Immature natural killer cell (primary cell): Measurements from ENCODE around the gene OVCH2. TPM values are rescaled to one million over a fixed set of nuclear protein-coding genes. Genes with fewer than 3 reads are reported as not detected.
A peak's percentile ranks its signal among the peaks of the same experiment; 100 is the strongest.

Experiments
- DNase-seq, 3 donors: peaks; one replicate each; pipeline ENCODE4 v3.0.0; 2022; ENCODE audit warnings: mixed read lengths in 1 of 3
- H3K27ac Mint-ChIP-seq, 6 donors: one replicate each; pipeline ENCODE4 v1.8.0; 2020; ENCODE audit warnings: mixed read lengths in 6 of 6, mild to moderate bottlenecking in 5 of 6, inconsistent platforms in 4 of 6, moderate library complexity in 3 of 6
- H3K27me3 Mint-ChIP-seq, 3 donors: one replicate each; pipeline ENCODE4 v1.8.0; 2020 to 2021; ENCODE audit warnings: low read depth in 3 of 3, mild to moderate bottlenecking in 3 of 3, mixed read lengths in 3 of 3, moderate library complexity in 3 of 3, inconsistent platforms in 1 of 3
- H3K36me3 Mint-ChIP-seq, 3 donors: one replicate each; pipeline ENCODE4 v1.8.0; 2020; ENCODE audit warnings: mixed read lengths in 3 of 3, inconsistent platforms in 2 of 3, mild to moderate bottlenecking in 2 of 3
- H3K4me1 Mint-ChIP-seq, 2 donors: one replicate each; pipeline ENCODE4 v1.8.0; 2020; ENCODE audit warnings: inconsistent platforms in 2 of 2, mild to moderate bottlenecking in 2 of 2, mixed read lengths in 2 of 2, moderate library complexity in 1 of 2
- H3K4me3 Mint-ChIP-seq, 5 donors: one replicate each; pipeline ENCODE4 v1.8.0; 2020; ENCODE audit warnings: mild to moderate bottlenecking in 5 of 5, mixed read lengths in 5 of 5, inconsistent platforms in 3 of 5, moderate library complexity in 3 of 5
- H3K9me3 Mint-ChIP-seq, 6 donors: one replicate each; pipeline ENCODE4 v1.8.0; 2020; ENCODE audit warnings: mild to moderate bottlenecking in 6 of 6, mixed read lengths in 6 of 6, inconsistent platforms in 4 of 6, moderate library complexity in 3 of 6
- polyA plus RNA-seq, 3 donors: library from polyadenylated mRNA; unstranded; fragments of 300-500 nt; fragmentation: Illumina TruSeq; gene quantifications; one replicate each; pipeline ENCODE4 v1.2.3, GENCODE V29; 2021

The OVCH2 gene
- polyA plus RNA-seq, 3 donors from 2014 or later, result not detected

DNA sequence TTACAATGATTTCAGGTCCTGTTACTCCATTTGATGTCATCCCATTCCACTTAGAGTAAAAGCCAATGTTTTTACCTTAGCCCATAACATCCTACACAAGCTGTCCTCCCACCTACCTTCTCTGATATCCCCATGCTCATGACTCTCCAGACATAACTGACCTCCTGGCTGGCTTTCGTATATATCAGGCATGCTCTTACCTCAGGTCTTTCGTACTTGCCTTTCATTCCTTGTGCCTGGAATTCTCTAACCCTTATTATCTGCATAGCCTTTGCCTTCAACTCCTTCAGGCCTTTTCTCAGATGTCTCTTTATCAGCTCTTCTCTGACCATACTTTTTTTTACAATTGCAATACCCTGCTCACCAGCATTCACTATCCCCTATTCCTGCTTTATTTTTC lies 22.7 kb downstream of the OVCH2 start:
- Mint-ChIP-seq H3K36me3 (no peaks in the 10 kb centered on the region), H3K27ac (no peak overlapping the region), H3K4me3 (no peak overlapping the region), H3K4me1 (no peaks in the 10 kb centered on the region), H3K27me3 (peaks cover 2 to 16% (median 4%) of the 10 kb centered on the region in 3 donors), H3K9me3 (no peaks in the 10 kb centered on the region)
- DNase-seq, result no peak

DNA sequence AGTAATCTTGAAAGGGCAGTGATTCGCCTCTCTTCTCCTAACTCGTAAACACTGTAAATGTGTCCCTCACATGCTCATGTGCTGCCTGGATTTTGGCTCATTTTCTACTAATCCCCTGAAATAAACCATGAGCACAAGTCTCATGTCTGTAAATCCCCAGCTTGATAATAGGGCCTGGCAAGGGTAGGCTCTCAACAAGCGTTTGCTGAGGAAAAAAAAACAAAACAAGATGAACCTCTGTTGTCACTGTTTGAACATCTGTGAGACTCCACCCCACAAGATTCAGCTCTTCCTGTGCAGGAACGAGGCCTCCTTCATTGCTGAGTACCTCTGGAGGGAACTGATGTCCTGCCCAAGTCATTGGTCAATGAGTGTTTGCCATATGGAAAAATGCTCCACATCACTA lies 28.5 kb downstream of the OVCH2 start:
- no peak overlapping the region for H3K4me3 Mint-ChIP-seq
- no peaks in the 10 kb centered on the region for H3K9me3 Mint-ChIP-seq
- H3K27ac Mint-ChIP-seq, result no peak overlapping the region
- DNase-seq, result no peak
- peaks cover 8% of the 10 kb centered on the region in 2 donors for H3K4me1 Mint-ChIP-seq
- H3K27me3 Mint-ChIP-seq, result peaks cover 9 to 23% (median 12%) of the 10 kb centered on the region in 3 donors
- H3K36me3 Mint-ChIP-seq, result peaks cover 0 to 3% (median 0%) of the 10 kb centered on the region in 3 donors

DNA sequence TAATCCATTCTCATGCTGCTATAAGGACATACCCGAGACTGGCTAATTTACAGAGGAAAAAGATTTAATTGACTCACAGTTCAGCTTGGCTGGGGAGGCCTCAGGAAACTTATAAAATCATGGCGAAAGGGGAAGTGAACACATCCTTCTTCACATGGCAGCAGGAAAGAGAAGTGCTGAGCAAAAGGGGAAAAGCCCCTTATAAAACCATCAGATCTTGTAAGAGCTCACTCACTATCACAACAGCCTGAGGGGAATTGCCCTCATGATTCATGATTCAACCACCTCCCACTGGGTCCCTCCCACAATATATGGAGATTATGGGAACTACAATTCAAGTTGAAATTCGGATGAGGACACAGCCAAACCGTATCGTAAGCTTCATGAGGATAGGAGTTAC lies 29.2 kb downstream of the OVCH2 start:
- Mint-ChIP-seq H3K4me3 (no peak overlapping the region), H3K4me1 (peaks cover 8 to 13% of the 10 kb centered on the region in 2 donors), H3K9me3 (no peaks in the 10 kb centered on the region), H3K27ac (no peak overlapping the region), H3K27me3 (peaks cover 11 to 29% (median 17%) of the 10 kb centered on the region in 3 donors), H3K36me3 (peaks cover 0 to 3% (median 0%) of the 10 kb centered on the region in 3 donors)
- DNase-seq, result no peak

DNA sequence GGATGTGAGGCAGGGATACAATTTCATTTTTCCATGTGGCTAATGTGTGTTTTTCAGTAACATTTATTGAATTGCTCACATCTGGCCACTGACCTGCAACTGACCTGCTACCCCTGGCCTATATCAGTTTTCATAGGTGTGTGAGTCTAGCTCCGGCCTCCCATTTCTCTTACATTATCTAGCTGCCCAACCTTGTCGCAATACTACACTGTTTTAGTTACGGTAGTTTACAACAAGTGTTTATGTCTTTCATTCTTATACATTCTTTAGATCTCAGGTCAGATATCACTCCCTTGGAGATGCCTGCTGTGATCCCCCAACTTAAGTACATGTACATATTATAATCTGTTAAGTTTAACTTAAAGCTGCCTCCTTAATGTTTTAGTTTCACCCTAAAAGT lies 30.6 kb downstream of the OVCH2 start:
- no peaks in the 10 kb centered on the region for H3K9me3 Mint-ChIP-seq
- peaks cover 8 to 13% of the 10 kb centered on the region in 2 donors for H3K4me1 Mint-ChIP-seq
- no peak for DNase-seq
- H3K27me3 Mint-ChIP-seq, result peaks cover 13 to 35% (median 17%) of the 10 kb centered on the region in 3 donors
- peak overlapping the region in 1 of 5 donors; percentile 6 for H3K4me3 Mint-ChIP-seq
- no peak overlapping the region for H3K27ac Mint-ChIP-seq
- peaks cover 0 to 3% (median 0%) of the 10 kb centered on the region in 3 donors for H3K36me3 Mint-ChIP-seq

GRCh38 chr11:7673724-7674434 lies 32.4 kb downstream of the OVCH2 start:
- Mint-ChIP-seq H3K27ac (no peak overlapping the region), H3K4me1 (peaks cover 8 to 13% of the 10 kb centered on the region in 2 donors), H3K27me3 (peaks cover 13 to 30% (median 20%) of the 10 kb centered on the region in 3 donors), H3K36me3 (peaks cover 0 to 3% (median 0%) of the 10 kb centered on the region in 3 donors), H3K4me3 (peak overlapping the region; percentile 71 to 85 (median 75)), H3K9me3 (no peaks in the 10 kb centered on the region)
- no peak for DNase-seq

DNA sequence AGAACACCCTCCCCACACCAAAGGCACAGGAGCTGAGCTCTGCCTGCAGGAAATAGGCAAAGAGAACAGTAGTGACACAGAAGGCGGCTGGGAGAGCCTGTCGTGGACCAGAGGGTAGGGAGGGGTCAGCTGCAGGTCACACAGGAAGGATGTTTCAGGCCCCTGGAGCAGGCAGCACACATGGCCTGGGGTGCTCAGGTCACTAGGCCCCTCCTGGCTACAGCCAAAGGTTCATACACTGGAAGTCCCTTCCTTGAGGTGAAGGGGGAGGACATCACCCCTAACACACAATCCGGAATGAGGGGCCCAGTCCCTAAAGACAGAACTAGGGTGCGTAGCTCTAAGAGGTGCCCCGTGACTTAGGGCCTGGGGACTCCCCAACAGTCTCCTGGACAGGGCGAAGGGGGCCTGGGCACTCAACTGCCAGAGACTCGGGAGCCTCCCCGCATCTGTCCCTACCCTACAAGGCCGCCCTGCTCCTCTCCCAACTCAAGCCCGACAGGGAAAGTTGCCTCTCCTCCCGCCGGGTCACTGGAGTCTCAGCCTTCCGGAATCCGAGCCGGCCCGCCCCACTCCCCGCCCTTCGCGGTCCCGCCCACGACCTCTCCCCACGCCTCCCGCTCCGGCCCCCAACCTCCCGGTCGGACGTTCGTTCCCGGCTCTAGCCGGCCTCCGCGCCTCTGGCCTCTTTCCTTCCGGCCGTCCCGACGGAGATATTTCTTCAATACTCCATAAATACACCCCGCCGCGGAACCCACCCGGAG lies 33.1 kb downstream of the OVCH2 start, which contains the start of gene CYB5R2:
TSS of gene CYB5R2 (minus strand) at position 541 of the 764 bp plus-strand sequence. CDS start 675 bp downstream, outside the sequence.
- Mint-ChIP-seq H3K4me1 (peaks cover 8 to 13% of the 10 kb centered on the region in 2 donors), H3K9me3 (no peaks in the 10 kb centered on the region), H3K27me3 (peaks cover 13 to 27% (median 20%) of the 10 kb centered on the region in 3 donors), H3K4me3 (peak within 1 kb of the TSS; percentile 71 to 85 (median 75)), H3K27ac (no peak within 1 kb of the TSS), H3K36me3 (peaks cover 0 to 3% (median 0%) of the 10 kb centered on the region in 3 donors)
- no peak for DNase-seq

- Mint-ChIP-seq H3K27ac (no peak overlapping the region), H3K4me1 (peaks cover 8 to 13% of the 10 kb centered on the region in 2 donors), H3K27me3 (peaks cover 13 to 27% (median 20%) of the 10 kb centered on the region in 3 donors), H3K36me3 (peaks cover 0 to 3% (median 0%) of the 10 kb centered on the region in 3 donors), H3K9me3 (no peaks in the 10 kb centered on the region), H3K4me3 (peak overlapping the region; percentile 36 to 71 (median 60))
- no peak for DNase-seq
Measured at GRCh38 chr11:7672276-7672959, 33.9 kb downstream of the OVCH2 start.

DNA sequence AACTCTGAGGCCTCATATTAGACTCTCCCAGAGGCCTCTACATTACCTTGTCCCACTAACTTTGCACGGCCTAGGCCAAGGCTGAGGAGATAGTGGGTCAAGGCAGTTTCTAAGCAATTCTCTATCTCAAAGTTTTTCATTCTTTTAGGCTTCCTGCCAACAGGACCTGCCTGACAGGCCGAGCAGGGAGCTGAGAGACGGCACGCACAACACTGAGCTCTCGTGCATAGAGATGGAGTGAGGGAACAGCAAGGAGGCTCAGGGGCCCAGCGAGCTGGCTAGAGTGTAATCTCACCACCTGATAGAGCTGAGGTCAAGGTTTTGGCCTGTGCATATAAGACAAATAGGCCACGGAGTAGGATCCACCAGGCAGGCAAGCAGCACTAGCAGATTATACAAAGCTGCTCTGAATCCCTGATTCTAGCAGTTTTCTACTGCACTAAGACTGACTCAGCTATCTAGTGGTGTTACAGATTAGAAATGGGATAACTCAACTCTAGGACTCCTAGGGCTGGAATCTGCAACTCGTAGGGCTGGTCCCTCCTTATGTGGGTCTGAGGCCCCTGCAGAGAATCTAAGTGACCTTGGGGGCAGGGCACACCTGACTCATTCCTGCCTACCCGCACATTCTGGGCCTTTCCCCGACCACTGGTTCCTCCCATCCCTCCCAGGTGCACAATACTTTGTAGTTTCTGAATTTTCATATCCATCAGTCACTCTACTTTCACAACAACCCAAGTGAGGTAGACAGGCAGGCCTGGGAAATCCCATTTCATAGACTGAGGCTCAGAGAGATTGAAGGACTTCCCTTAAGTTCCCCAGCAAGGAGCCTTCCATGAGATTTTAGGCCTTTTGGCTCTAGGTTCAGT lies 34.7 kb downstream of the OVCH2 start:
- Mint-ChIP-seq H3K27me3 (peaks cover 13 to 27% (median 20%) of the 10 kb centered on the region in 3 donors), H3K4me1 (peaks cover 8 to 13% of the 10 kb centered on the region in 2 donors), H3K9me3 (no peaks in the 10 kb centered on the region), H3K36me3 (peaks cover 0 to 3% (median 0%) of the 10 kb centered on the region in 3 donors), H3K27ac (no peak overlapping the region), H3K4me3 (peak overlapping the region in 1 of 5 donors; percentile 6)
- DNase-seq, result no peak

DNA sequence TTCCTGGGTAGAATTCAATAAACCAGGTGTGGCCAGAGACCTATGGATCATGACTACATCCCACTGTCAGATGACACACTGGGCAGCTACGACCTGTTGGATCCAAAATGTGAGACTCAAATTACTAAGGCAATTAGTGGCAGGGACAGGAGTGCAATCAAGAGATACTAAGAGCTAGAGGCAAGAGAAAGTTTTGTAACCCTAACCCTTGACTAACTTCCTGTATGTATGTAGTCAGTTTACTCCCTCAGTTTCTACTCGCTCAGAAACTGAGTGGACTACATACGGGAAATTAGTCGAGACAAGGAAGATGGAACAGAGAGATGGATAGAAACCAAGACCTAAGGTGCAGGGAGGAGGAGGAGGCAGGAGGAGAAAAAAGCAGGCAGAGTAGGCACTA lies 35.6 kb downstream of the OVCH2 start:
- Mint-ChIP-seq H3K27me3 (peaks cover 12 to 26% (median 17%) of the 10 kb centered on the region in 3 donors), H3K36me3 (peaks cover 0 to 3% (median 0%) of the 10 kb centered on the region in 3 donors), H3K4me3 (no peak overlapping the region), H3K9me3 (no peaks in the 10 kb centered on the region), H3K27ac (no peak overlapping the region), H3K4me1 (peaks cover 8 to 13% of the 10 kb centered on the region in 2 donors)
- no peak for DNase-seq

GRCh38 chr11:7668911-7669310 lies 37.4 kb downstream of the OVCH2 start:
- peaks cover 5 to 18% (median 11%) of the 10 kb centered on the region in 3 donors for H3K27me3 Mint-ChIP-seq
- H3K9me3 Mint-ChIP-seq, result no peaks in the 10 kb centered on the region
- no peak overlapping the region for H3K4me3 Mint-ChIP-seq
- no peak for DNase-seq
- H3K36me3 Mint-ChIP-seq, result peaks cover 0 to 2% (median 0%) of the 10 kb centered on the region in 3 donors
- H3K4me1 Mint-ChIP-seq, result peaks cover under 1 to 7% of the 10 kb centered on the region in 2 donors
- H3K27ac Mint-ChIP-seq, result no peak overlapping the region

DNA sequence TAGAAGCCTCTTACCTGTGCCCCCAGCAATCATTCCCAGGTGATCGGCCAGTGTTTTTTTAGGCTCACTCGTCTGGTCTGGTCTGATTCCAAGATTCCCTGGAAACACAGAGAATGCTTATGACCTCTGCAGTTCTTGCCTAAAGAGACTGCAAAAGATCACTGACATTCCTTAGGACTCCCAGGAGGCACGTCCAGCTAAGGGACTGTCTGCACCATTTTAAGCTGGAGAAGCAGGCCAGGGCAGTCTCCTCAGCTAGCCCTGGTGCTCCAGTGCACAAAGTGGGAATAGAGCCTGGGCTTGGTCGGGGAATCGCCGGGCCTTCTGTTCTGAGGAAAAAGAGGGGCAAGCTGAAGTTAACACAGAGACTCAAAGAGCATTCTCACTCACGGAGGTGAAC lies 37.8 kb downstream of the OVCH2 start:
- H3K27me3 Mint-ChIP-seq, result peaks cover 5 to 18% (median 12%) of the 10 kb centered on the region in 3 donors
- no peak overlapping the region for H3K27ac Mint-ChIP-seq
- no peaks in the 10 kb centered on the region for H3K9me3 Mint-ChIP-seq
- H3K4me1 Mint-ChIP-seq, result peaks cover 0 to 6% of the 10 kb centered on the region in 2 donors
- peaks cover 0 to 3% (median 0%) of the 10 kb centered on the region in 3 donors for H3K36me3 Mint-ChIP-seq
- no peak for DNase-seq
- H3K4me3 Mint-ChIP-seq, result no peak overlapping the region

GRCh38 chr11:7667460-7667859 lies 38.8 kb downstream of the OVCH2 start:
- no peak overlapping the region for H3K4me3 Mint-ChIP-seq
- peaks cover 3 to 14% (median 11%) of the 10 kb centered on the region in 3 donors for H3K27me3 Mint-ChIP-seq
- DNase-seq, result no peak
- peaks cover 0 to 2% of the 10 kb centered on the region in 2 donors for H3K4me1 Mint-ChIP-seq
- H3K27ac Mint-ChIP-seq, result no peak overlapping the region
- H3K36me3 Mint-ChIP-seq, result peaks cover 0 to 3% (median 0%) of the 10 kb centered on the region in 3 donors
- H3K9me3 Mint-ChIP-seq, result no peaks in the 10 kb centered on the region
